PC-9 (cell line): Measurements from ENCODE around the gene CREG1. TPM values are rescaled to one million over a fixed set of nuclear protein-coding genes. Genes with fewer than 3 reads are reported as not detected.
"Not testable (repeated sequence)": the region's sequence is repeated elsewhere in the genome, so short reads cannot be mapped to it uniquely, and the experiment has no call there.

Source experiments
- BruUV-seq: library from RNA; stranded (reverse); fragments of 400-500 nt; replicated peaks from 2 replicates; lab custom pipeline; 2021; lab: Mats Ljungman, UMichigan
- CTCF ChIA-PET: fragments of 300-600 bp; sonication (Branson Sonifier 250); formaldehyde crosslinking; loops from one replicate; lab custom pipeline; 2022; ENCODE audit warnings: antibody characterized with exemption; lab: Charles Lee
- POLR2A ChIA-PET: fragments of 300-600 bp; sonication (Branson Sonifier 250); formaldehyde crosslinking; loops from one replicate; lab custom pipeline; 2022; ENCODE audit warnings: antibody characterized with exemption; ENCODE audit not compliant: unreplicated experiment; lab: Charles Lee
- DNase-seq, 2 experiments: peaks; one replicate each; pipeline versions ENCODE4 v3.0.0 to v3.0.0-alpha.2; 2015 to 2022; ENCODE audit warnings: mixed read lengths in 1 of 2
- H2AFZ ChIP-seq: fragments of 200-600 bp; sonication (generic); 2 replicates; pipeline ENCODE4 v1.8.1; 2017; ENCODE audit warnings: antibody characterized with exemption
- H3F3A ChIP-seq: fragments of 200-600 bp; sonication (generic); 2 replicates; pipeline ENCODE4 v1.8.1; 2017; ENCODE audit warnings: antibody characterized with exemption, mild to moderate bottlenecking, low read depth; ENCODE audit not compliant: insufficient read depth
- H3K27ac ChIP-seq: fragments of 200-600 bp; sonication (generic); 2 replicates; pipeline ENCODE4 v1.6.1; 2016; ENCODE audit warnings: mixed run types
- H3K27me3 ChIP-seq: fragments of 200-600 bp; sonication (generic); 2 replicates; pipeline ENCODE4 v1.6.1; 2016; ENCODE audit warnings: low read depth, mixed run types; ENCODE audit not compliant: insufficient read depth
- H3K36me3 ChIP-seq: fragments of 200-600 bp; sonication (generic); 2 replicates; pipeline ENCODE4 v1.6.1; 2016; ENCODE audit warnings: low read depth, mixed run types
- H3K4me1 ChIP-seq: fragments of 200-600 bp; sonication (generic); replicated peaks from 2 replicates; pipeline ENCODE4 v1.6.1; 2016; ENCODE audit warnings: mixed run types; ENCODE audit not compliant: insufficient read depth
- H3K4me2 ChIP-seq: fragments of 200-600 bp; sonication (generic); 2 replicates; pipeline ENCODE4 v1.6.1; 2017; ENCODE audit warnings: mixed run types
- H3K4me3 ChIP-seq: fragments of 200-600 bp; sonication (generic); 2 replicates; pipeline ENCODE4 v1.6.1; 2016; ENCODE audit warnings: mixed run types
- H3K79me2 ChIP-seq: fragments of 200-600 bp; sonication (generic); 2 replicates; pipeline ENCODE4 v1.6.1; 2017; ENCODE audit warnings: low read depth, mixed run types
- H3K9me2 ChIP-seq: fragments of 200-600 bp; sonication (generic); 2 replicates; pipeline ENCODE4 v1.8.1; 2017; ENCODE audit warnings: mild to moderate bottlenecking; ENCODE audit not compliant: insufficient read depth
- H3K9me3 ChIP-seq: fragments of 200-600 bp; sonication (generic); 2 replicates; pipeline ENCODE4 v1.8.1; 2016; ENCODE audit warnings: low read depth; ENCODE audit not compliant: insufficient read depth
- H4K20me1 ChIP-seq: fragments of 200-600 bp; sonication (generic); 2 replicates; pipeline ENCODE4 v1.8.1; 2017; ENCODE audit not compliant: insufficient read depth
- CTCF ChIP-seq: fragments of 200-600 bp; sonication (generic); conservative IDR thresholded peaks from 2 replicates; pipeline ENCODE4 v1.6.1; 2017; ENCODE audit warnings: mixed run types, antibody characterized with exemption, mild to moderate bottlenecking, moderate library complexity
- EZH2 ChIP-seq: fragments of 200-600 bp; sonication (generic); IDR thresholded peaks from 2 replicates; pipeline ENCODE4 v1.8.0; 2017; ENCODE audit warnings: antibody characterized with exemption, low read depth
- intact Hi-C: fragments of 100-400 bp; cut with micrococcal nuclease; formaldehyde crosslinking; loops from one replicate; pipeline ENCODE4 v1.10.0; 2022; ENCODE audit not compliant: unreplicated experiment
- total RNA-seq: library from RNA; stranded (reverse); gene quantifications from 2 replicates; pipeline ENCODE4 v1.2.3, GENCODE V29; 2021

Gene CREG1
- total RNA-seq, 1 experiment from 2014 or later = 31.6 TPM

- no TSS peak for BruUV-seq
- H3K27me3 ChIP-seq = peaks cover 16% of the 10 kb centered on the region; the same call in 1 of the 2 replicates
- H3K9me3 ChIP-seq = no peaks in the 10 kb centered on the region
- H4K20me1 ChIP-seq = no peaks in the 10 kb centered on the region
- no peaks in the 10 kb centered on the region for H3K4me1 ChIP-seq
- TF ChIP-seq CTCF (no peak), EZH2 (no peak)
- DNase-seq = no peak
- H2AFZ ChIP-seq = no peak overlapping the region
- CTCF ChIA-PET = no interaction called here
- intact Hi-C loops = no loop called here
- no peaks in the 10 kb centered on the region for H3F3A ChIP-seq
- H3K79me2 ChIP-seq = no peaks in the 10 kb centered on the region
- H3K9me2 ChIP-seq = no peaks in the 10 kb centered on the region
- no peaks in the 10 kb centered on the region for H3K36me3 ChIP-seq
- no peak overlapping the region for H3K4me3 ChIP-seq
- no peak overlapping the region for H3K27ac ChIP-seq
- H3K4me2 ChIP-seq = no peak overlapping the region
- POLR2A ChIA-PET = interaction anchor here (0.6 kb wide), 1 partner anchor 159 kb away, joined by 7 read pairs; no protein-coding TSS in a partner anchor
Observed at GRCh38 chr1:167578939-167579521, 25.5 kb upstream of the CREG1 start.

GRCh38 chr1:167575649-167576048 lies 22.1 kb upstream of the CREG1 start:
- Histone ChIP-seq H3K27ac (no peak overlapping the region), H3K4me1 (no peaks in the 10 kb centered on the region), H3K9me2 (no peaks in the 10 kb centered on the region), H3K36me3 (no peaks in the 10 kb centered on the region), H3K27me3 (peaks cover 14% of the 10 kb centered on the region; the same call in 1 of the 2 replicates), H3K4me3 (no peak overlapping the region), H4K20me1 (no peaks in the 10 kb centered on the region), H3F3A (no peaks in the 10 kb centered on the region), H2AFZ (no peak overlapping the region), H3K9me3 (no peaks in the 10 kb centered on the region), H3K79me2 (no peaks in the 10 kb centered on the region), H3K4me2 (no peak overlapping the region)
- no peak for DNase-seq
- intact Hi-C loops = no loop called here
- BruUV-seq = no TSS peak
- TF ChIP-seq EZH2 (no peak), CTCF (no peak)
- ChIA-PET POLR2A (no interaction called here), CTCF (interaction anchor here (0.7 kb wide), 1 partner anchor 20 kb away, joined by 4 read pairs; no protein-coding TSS in a partner anchor)

- H3K36me3 ChIP-seq = no peaks in the 10 kb centered on the region
- H4K20me1 ChIP-seq = no peaks in the 10 kb centered on the region
- no peaks in the 10 kb centered on the region for H3K79me2 ChIP-seq
- ChIA-PET POLR2A (no interaction called here), CTCF (no interaction called here)
- H3K27me3 ChIP-seq = peaks cover 13% of the 10 kb centered on the region; the same call in 1 of the 2 replicates
- H3F3A ChIP-seq = no peaks in the 10 kb centered on the region
- intact Hi-C loops = no loop called here
- no peak for DNase-seq
- H3K4me1 ChIP-seq = no peaks in the 10 kb centered on the region
- BruUV-seq = no TSS peak
- no peaks in the 10 kb centered on the region for H3K9me2 ChIP-seq
- no peak overlapping the region for H2AFZ ChIP-seq
- no peak overlapping the region for H3K4me2 ChIP-seq
- no peak overlapping the region for H3K27ac ChIP-seq
- H3K4me3 ChIP-seq = no peak overlapping the region
- TF ChIP-seq EZH2 (no peak), CTCF (no peak)
- no peaks in the 10 kb centered on the region for H3K9me3 ChIP-seq
Observed at GRCh38 chr1:167573035-167573434, 19.5 kb upstream of the CREG1 start.

- H3F3A ChIP-seq, H3K79me2 ChIP-seq, H3K9me3 ChIP-seq, H3K27me3 ChIP-seq, CTCF ChIA-PET, H3K9me2 ChIP-seq, DNase-seq, H3K4me3 ChIP-seq, H3K4me2 ChIP-seq, H4K20me1 ChIP-seq, intact Hi-C loops, H2AFZ ChIP-seq, H3K27ac ChIP-seq, H3K36me3 ChIP-seq, POLR2A ChIA-PET, H3K4me1 ChIP-seq, BruUV-seq: not testable (repeated sequence)
Observed at GRCh38 chr1:167570712-167571111, 17.1 kb upstream of the CREG1 start.
